Activated T-cell treated with anti-CD3 and anti-CD28 coated beads, Interleukin-2, amount 50 U/mL, for 1 hour (primary cell): Measurements from ENCODE around the gene PARD3.

Experiments used
- DNase-seq: peaks from one replicate; pipeline ENCODE4 v3.0.0-alpha.2; 2020

The PARD3 gene

DNA sequence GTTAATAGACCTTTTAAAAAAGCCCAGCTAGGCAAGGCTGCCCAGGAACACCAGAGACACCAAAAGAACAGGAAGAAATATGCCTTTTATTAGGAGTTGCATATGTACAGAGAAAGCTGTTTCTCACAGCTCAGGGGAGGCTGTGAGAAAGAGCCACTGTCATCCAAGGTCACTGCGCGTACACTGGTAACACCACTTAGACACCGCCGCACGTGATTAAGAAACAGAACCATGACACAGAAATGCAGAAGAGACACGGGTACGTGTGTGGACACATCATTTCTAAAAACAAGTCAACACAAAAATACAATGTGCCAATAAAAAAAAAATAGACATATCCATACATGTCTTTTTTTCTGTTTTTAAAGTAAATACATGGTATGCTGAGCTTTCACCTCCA is 705.6 kb downstream of the PARD3 start:
- no peak for DNase-seq

DNA sequence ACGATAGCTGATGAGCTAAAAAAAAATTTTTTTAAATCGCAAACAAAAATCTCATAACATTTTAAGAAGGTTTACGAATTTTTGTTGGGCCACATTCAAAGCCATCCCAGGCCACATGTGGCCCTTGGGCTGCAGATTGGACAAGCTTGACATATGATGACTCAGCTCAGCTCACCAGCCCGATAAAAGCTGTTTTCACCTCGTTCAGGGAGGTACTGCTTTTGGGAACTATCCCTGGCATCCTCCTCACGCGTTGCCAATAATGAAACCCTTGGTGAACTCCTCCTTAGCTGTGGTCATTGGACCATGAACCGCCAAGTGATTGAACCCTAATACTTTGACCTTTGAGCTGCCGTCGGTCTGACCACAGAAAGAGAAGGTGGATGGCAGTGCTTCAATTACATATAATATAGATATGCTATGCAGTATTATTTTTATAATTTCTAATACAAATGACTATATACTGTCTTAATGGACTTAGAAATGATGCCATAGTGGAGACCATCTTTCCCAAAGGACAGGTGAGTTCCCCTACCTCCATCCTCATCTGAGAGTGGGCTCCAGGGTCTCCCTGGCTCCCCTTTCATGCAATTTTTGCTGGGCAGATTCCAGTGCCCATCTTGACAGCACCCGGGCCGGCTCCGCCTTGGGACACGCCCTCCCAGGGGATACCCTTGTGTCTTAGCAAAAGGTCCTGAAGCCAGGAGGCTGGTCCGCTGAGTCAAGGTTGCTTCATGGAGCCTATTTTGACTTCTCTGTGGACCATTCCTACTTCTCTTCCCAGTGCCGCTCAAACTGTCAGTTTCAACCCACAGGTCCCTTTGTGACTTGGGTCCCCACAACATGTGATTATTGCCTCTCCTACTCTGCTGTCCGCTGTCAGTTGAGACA is 707.2 kb downstream of the PARD3 start:
- no peak for DNase-seq

DNA sequence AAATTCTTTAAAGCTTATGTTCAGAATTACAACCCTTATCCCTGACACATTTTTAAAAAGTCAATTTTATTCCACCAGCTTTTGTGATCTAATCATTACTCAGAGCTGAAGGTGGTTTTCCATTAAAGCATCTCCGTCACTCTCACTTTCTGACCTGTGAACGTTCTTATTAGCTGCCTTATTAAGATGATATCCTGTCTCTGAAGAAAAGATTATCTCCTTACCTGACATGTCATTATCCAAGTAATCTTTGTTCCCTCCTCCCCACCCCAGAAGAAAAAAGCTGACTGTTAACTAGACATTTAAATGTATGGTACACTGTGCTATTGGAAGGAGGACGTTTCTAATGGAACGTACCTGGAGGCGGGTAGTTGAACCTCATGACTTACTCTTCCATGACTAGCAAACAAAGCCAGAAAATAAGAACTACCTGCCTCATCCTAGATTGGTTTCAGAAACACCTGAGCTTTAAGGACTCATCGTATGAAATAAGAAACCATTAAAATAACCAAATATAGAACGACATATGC is 708.7 kb downstream of the PARD3 start:
- DNase-seq = no peak

DNA sequence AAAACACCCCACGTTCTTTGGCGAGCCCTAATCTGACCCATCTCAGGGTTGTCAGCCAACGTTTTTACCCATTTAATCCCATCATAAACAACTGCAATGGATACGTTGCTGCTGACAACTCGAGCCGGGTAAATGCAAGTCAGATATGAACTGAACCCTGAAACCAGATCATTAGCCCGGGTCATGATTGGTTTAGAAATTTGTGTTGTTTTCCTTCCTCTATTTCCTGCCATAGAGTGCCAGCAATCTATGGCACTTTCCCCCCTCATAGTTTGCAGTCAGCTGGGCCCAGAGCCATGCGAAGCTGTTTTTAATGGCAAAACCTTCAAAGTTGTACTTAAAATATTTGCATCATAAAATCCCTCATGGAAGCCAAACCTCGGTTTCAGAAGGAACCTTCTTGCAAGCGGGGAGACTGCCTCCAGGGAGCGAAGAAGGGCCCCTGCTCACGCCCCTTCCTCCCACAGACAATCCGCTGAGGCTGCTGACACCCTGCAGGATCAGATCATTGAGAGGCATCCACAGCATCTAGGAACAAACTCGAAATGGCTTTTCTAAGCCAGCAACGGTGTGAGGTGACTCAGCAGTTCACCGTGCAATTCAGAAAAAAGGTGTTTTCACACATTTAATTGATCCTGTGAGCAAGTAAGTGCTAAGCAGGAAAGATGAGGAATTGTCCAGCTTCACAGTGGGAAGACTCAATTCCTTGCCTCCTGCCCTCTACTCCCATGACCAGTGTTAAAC is 710.1 kb downstream of the PARD3 start:
- DNase-seq = no peak

DNA sequence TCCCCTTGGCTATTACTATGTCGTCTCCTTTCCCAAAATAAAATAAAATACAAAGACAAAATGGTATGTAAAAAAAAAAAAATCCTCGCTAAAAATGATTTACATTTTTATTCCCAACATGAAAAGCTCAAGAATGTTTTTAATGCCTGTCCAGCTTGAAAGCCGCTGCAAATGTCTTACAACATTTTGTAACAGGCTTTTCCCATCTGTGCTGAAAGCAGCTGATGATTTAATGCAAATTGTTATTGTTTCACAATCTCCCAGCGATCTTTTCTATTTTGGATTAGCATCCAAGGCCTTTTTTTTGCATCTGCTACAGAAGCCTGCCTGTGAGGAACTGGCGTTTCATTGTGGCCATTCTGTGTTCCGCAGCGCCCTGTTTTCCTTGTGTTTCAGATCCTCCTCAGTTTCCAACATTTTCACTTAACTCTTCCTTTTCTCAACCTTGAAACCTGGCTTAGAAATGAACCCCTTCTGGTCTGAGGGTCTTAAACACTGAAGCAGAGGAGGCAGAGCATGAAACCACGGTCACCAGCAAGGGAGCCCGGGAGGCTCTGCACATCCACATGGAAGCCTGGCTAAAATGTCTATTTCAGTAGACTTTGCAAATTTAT is 712.1 kb downstream of the PARD3 start:
- no peak for DNase-seq

DNA sequence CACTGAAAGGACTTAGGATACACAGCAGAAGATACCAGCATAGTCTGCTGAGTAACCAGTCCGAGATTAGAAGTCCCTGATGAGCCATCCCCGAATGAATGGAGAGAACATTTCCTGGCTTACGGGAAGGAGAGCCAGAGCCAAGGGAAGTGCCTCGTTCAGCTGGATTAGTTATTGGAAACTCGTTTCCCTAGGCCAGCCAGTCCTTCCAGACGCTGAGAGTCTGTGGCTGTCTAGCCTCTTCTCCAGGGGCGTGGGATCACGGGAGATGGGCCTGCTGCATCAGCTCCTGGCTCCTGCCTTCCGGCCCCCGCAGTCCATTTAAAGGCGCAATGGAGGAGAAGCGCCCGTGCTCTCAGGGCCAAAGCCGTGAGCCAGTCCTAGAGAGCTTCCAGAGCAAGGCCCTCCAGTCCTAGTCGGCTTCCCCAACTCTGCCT is 712.8 kb downstream of the PARD3 start:
- no peak for DNase-seq

- no peak for DNase-seq
These were observed 714.1 kb downstream of the PARD3 start for GRCh38 chr10:34101001-34101400.

DNA sequence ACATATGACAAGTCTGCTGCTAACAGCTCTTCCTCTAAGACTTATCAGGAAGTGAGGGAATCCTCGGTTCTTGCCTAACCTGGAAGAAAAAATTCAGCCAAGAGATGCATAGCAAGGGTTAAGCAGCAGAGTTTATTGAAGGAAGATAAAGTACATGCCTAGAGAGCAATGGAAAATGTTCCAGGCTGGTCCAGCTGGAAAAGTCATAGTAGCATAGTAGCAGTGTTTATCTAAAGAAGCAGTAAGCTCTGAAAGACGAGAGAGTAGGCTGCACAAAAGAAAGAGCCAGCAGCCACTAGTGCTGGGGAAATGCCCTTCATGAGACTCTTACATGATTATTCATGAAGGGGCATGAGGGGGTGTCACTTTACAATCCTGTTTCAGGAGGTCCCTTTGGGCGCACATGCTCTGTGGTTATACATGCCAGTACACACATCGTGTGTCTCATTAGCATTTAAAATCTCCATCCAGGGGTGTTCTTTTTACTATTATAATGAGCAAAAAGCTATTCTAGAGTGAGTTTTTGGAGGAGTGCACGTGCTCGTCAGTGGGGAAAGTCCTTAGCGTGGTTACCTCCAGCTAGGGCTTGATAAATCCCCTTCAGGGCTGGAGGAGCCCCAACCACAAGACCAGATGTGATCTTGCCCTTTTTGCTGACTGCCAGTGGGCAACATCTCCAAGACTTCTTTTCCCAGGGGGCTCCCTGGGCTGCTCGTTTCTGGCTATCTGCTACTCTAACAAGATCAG is 716.1 kb downstream of the PARD3 start:
- no peak for DNase-seq

DNA sequence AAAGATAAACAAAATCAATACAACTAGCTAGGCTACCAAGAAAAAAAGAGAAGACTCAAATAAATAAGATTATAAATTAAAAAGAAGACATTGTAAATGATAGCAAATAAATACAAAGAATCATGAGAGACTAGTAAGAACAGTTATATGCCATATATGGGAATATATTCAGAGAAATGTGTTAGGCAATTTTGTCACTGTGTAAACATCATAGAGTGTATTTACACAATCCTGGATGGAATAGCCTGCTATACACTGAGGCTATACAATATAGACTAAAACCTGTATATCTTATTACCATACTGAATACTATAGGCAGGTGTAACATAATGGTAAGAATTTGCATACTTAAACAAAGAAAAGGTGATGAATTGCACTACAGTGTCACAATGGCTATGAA is 717.4 kb downstream of the PARD3 start:
- no peak for DNase-seq

GRCh38 chr10:34094961-34095360 is 720.1 kb downstream of the PARD3 start:
- no peak for DNase-seq

DNA sequence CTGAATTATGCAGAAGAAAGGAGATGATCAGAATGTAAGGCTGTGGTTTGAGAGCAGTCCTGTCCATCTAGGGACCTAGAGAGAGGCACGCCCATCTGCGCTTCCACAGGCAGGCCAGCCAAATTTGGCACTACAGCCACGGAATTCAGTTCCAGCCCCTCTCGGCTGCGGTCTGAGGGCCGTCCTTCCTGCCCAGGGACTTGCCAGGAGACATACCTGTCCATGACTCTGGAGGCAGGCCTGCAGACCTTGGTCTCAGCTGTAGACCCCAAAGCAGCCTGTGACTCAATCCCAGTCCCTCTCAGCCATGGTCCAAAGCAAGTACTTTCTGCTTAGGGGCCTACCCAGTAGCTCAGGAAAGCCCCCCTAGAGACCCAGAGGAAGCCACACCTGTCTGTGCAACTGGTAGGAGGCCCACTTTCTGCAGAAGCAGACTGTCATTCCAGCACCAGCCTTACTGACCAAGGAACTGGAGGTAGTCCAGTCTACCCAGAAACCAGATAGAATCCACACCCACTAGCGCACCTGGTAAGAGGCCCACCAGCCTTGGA is 720.9 kb downstream of the PARD3 start:
- no peak for DNase-seq

DNA sequence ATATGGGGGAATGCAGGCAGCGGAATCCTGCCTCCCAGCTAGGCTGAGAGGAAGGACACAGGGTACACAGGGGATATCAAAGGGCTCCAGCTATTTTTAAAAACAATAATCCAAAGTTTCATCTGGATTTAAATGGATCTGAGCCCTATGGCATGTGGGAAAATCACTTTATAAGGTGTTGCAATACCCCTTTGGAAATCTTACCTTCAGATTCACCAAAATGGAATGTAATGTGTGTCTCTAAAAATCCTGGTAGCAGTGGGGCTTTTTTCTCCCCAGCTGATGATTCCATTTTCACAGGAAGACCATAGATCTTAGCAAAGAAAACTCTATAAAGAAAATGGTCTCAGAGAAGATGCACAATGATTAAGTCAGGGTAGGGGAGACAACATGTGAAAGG is 722.2 kb downstream of the PARD3 start:
- no peak for DNase-seq

GRCh38 chr10:34091635-34092195 is 723.4 kb downstream of the PARD3 start:
- DNase-seq = no peak

GRCh38 chr10:34089253-34089652 is 725.8 kb downstream of the PARD3 start:
- DNase-seq = no peak

DNA sequence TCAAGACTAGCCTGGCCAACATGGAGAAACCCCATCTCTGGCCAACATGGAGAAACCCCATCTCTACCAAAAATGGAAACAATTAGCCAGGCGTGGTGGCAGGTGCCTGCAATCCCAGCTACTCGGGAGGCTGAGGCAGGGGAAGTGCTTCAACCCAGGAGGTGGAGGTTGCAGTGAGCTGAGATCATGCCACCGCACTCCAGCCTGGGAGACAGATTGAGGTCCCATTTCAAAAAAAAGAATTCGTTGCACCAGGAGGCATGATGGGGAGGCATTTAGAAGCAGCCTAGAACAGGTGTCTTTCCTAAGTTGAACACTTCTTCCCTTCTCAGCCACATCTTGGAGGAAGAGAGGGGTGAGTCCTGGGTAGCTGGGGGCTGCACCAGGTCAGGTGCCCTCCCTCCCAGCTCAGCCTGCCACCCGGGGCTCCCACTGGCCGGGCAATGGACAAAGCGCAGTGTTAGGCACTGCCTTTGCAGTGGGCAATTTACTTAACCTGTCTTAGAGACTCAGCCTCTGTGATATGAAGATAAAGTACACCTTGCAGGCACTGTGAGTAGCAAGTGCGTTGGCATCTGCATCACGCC is 726.8 kb downstream of the PARD3 start:
- no peak for DNase-seq

GRCh38 chr10:34087095-34087418 is 728.0 kb downstream of the PARD3 start:
- DNase-seq = no peak

GRCh38 chr10:34083567-34083966 is 731.5 kb downstream of the PARD3 start:
- no peak for DNase-seq

DNA sequence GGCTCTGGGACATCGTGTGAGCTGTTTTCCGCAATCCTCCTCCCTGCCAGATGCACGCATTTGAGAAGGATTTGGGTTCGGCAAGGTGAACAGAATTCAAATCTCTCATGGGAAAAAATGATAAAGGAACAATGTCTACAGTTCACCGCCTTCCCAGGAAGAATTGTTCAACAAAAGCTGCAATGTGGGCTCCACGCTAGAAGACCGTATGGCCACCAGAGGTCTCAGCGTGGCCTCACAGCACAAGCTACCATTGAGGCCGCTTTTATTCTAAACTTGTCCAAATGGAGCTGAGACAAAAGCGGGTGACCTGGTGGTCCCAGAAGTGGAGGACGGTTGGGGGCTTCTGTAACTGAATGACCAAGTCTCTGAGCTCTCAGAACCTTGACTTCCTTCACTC is 733.1 kb downstream of the PARD3 start:
- no peak for DNase-seq

DNA sequence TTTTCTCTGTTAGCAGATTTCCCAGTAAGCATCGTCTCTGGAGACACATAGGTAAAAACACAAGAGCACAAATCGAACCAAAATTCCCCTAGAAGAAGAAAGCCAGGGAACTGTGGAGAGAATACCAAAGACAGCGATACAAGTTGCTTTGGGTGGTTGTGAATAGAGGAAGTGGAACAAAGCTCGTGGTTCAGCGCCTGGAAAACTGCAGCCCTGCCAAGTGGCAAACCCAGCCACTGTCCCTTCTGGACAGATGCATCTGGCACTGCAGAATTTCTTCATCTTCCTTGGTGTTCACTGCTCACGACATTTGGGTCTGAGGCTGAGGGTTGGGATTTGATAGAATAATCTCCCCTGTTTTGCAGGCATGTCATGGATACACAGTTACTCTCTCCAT is 733.8 kb downstream of the PARD3 start:
- DNase-seq = no peak

GRCh38 chr10:34080485-34081346 is 734.4 kb downstream of the PARD3 start:
- DNase-seq = no peak
